Cardiac muscle cell (in vitro differentiated cells and primary cell): Measurements from ENCODE around the gene FLOT2. TPM values are rescaled to one million over a fixed set of nuclear protein-coding genes. Genes with fewer than 3 reads are reported as not detected.
"Not testable (repeated sequence)": the region's sequence is repeated elsewhere in the genome, so short reads cannot be mapped to it uniquely, and the experiment has no call there.

Experiments
- DNase-seq, 2 donors: peaks; one replicate each; pipeline versions ENCODE4 v3.0.0 to v3.0.0-alpha.2; 2010 to 2017; ENCODE audit warnings: low read depth in 1 of 2, low spot score in 1 of 2
- H3K27ac ChIP-seq: fragments of 200-600 bp; sonication (generic); 2 replicates; pipeline ENCODE4 v1.5.1; 2016
- H3K27me3 ChIP-seq: fragments of 200-600 bp; sonication (generic); 2 replicates; pipeline ENCODE4 v1.6.0; 2016; ENCODE audit warnings: control low read depth
- H3K36me3 ChIP-seq: fragments of 200-600 bp; sonication (generic); 2 replicates; pipeline ENCODE4 v1.5.1; 2016; ENCODE audit warnings: control low read depth
- H3K4me1 ChIP-seq: fragments of 200-600 bp; sonication (generic); 2 replicates; pipeline ENCODE4 v1.8.1; 2017; ENCODE audit warnings: low read depth, mild to moderate bottlenecking, mixed run types
- H3K4me3 ChIP-seq: fragments of 200-600 bp; sonication (generic); 2 replicates; pipeline ENCODE4 v1.5.1; 2016; ENCODE audit warnings: mild to moderate bottlenecking
- H3K9me3 ChIP-seq: fragments of 200-600 bp; sonication (generic); 2 replicates; pipeline ENCODE4 v1.5.1; 2017; ENCODE audit warnings: low read depth, mild to moderate bottlenecking, control low read depth
- CTCF ChIP-seq: IDR thresholded peaks from 2 replicates; pipeline ENCODE4 v1.5.1; 2012; ENCODE audit warnings: low read depth, mild to moderate bottlenecking, low read length
- polyA plus RNA-seq: library from polyadenylated mRNA; unstranded; fragments of >200 nt; fragmentation: Nextera tagmentation; extraction: Ambion mirVana; gene quantifications from 2 replicates; pipeline ENCODE4 v1.2.1, GENCODE V29; 2016
- total RNA-seq: library from RNA; depleted of rRNA; stranded (reverse); fragments of >200 nt; gene quantifications from 2 replicates; pipeline ENCODE4 v1.2.3, GENCODE V29; 2016

FLOT2 gene
- total and polyA plus RNA-seq, 2 experiments from 2014 or later: 102 to 145 TPM

GRCh38 chr17:28935744-28936460, 38.4 kb upstream of the FLOT2 start:
- H3K4me3 ChIP-seq: no peak overlapping the region
- no peak for DNase-seq
- H3K27ac ChIP-seq: peak overlapping the region; percentile 41
- no peak for TF ChIP-seq CTCF
- H3K9me3 ChIP-seq: no peaks in the 10 kb centered on the region
- no peaks in the 10 kb centered on the region for H3K27me3 ChIP-seq
- H3K36me3 ChIP-seq: no peaks in the 10 kb centered on the region
- H3K4me1 ChIP-seq: peaks cover 21% of the 10 kb centered on the region

- not testable (repeated sequence) for H3K36me3 ChIP-seq, H3K27me3 ChIP-seq, H3K9me3 ChIP-seq, H3K4me3 ChIP-seq, H3K27ac ChIP-seq, DNase-seq
- H3K4me1 ChIP-seq: peaks cover 21% of the 10 kb centered on the region
These were observed 37.0 kb upstream of the FLOT2 start for GRCh38 chr17:28934508-28934907.

- no peak for TF ChIP-seq CTCF
- Histone ChIP-seq H3K9me3 (no peaks in the 10 kb centered on the region), H3K27ac (peak overlapping the region; percentile 35), H3K4me1 (no peaks in the 10 kb centered on the region), H3K36me3 (no peaks in the 10 kb centered on the region), H3K27me3 (no peaks in the 10 kb centered on the region), H3K4me3 (no peak overlapping the region)
- DNase-seq: no peak
These were observed 32.3 kb upstream of the FLOT2 start for GRCh38 chr17:28929787-28930186.

GRCh38 chr17:28928061-28928460, 30.5 kb upstream of the FLOT2 start:
- no peak overlapping the region for H3K27ac ChIP-seq
- H3K27me3 ChIP-seq: no peaks in the 10 kb centered on the region
- no peaks in the 10 kb centered on the region for H3K4me1 ChIP-seq
- H3K36me3 ChIP-seq: peaks cover 7% of the 10 kb centered on the region
- H3K9me3 ChIP-seq: no peaks in the 10 kb centered on the region
- H3K4me3 ChIP-seq: no peak overlapping the region
- DNase-seq: no peak
- TF ChIP-seq CTCF: no peak

GRCh38 chr17:28926786-28927185, 29.3 kb upstream of the FLOT2 start:
- Histone ChIP-seq H3K36me3 (peaks cover 20% of the 10 kb centered on the region), H3K27ac (peak overlapping the region; percentile 9), H3K27me3 (no peaks in the 10 kb centered on the region), H3K4me3 (no peak overlapping the region), H3K9me3 (no peaks in the 10 kb centered on the region), H3K4me1 (no peaks in the 10 kb centered on the region)
- no peak for DNase-seq
- TF ChIP-seq CTCF: no peak

GRCh38 chr17:28926366-28926765, 28.8 kb upstream of the FLOT2 start:
- DNase-seq: no peak
- Histone ChIP-seq H3K36me3 (peaks cover 24% of the 10 kb centered on the region), H3K27me3 (no peaks in the 10 kb centered on the region), H3K4me3 (no peak overlapping the region), H3K9me3 (no peaks in the 10 kb centered on the region), H3K27ac (peak overlapping the region; percentile 9), H3K4me1 (no peaks in the 10 kb centered on the region)
- TF ChIP-seq CTCF: no peak
